ENCODE measurements around the gene RIBC1.
"Not testable (repeated sequence)": the region's sequence is repeated elsewhere in the genome, so short reads cannot be mapped to it uniquely, and the experiment has no call there.

RIBC1 gene

DNA sequence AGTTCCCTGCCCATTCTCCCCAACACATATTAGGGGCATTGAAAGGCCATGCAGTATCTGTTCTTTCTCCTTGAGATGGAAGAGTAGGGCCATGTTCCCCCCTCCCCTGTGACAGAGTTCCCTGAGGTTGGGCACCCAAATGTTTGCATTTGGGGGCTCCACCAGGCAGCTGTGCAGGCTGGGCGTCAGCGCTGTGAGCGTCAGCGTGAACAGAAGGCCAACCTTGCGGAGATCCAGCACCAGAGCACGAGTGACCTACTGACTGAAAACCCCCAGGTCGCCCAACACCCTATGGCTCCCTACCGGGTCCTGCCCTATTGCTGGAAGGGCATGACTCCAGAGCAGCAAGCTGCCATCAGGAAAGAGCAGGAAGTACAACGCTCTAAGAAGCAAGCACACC lies 7.6 kb downstream of the RIBC1 start:
- DNase-seq = no peak

DNA sequence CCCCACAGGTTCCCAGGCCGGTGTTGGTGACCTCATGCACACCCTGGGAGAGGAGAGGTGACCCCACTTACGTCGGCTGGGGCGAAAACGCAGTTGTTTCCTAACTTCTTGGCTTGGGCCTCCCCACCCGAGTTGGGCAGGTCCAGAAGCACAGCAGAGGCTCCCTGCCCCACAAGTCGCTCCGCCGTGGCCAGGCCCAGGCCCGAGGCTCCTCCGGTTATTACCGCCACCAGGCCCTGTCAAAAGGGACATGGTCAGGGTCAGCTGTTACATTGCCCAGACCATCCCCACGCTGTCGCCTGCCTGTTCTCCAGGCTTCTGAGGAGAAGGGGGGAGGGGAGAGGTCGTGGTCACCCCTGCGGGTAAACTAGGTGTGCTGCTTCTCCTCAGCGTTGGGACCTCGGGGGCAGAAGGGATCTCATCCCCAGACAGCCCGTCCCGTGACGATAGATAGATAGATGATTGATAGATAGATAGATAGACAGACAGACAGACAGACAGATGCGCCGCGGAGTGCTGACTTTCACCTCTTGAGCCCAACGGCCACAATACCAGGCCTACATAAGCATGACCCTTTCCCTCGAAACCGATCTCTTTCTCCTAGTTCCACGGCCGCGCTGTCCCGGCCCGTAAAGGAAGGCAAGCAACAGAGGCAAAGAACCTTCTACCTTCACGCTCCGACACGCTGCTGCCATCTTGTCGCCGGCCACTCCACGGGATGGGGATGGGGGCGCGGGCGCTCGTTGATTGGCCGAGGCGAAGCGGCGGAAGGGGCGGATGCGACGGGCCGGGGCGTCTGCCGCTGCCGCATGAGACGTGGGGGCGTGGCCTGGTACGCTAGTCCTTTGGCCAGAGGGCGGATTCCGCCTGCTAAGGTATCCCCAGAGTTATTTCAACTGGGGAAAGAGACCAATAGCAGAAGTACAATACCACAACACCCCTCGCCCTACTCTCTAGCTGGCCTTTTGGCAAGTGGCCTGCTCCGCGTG lies 11.3 kb downstream of the RIBC1 start, which contains the start of gene HSD17B10:
Gene HSD17B10, minus strand, starts transcription at position 720 of the 989 bp plus-strand sequence. Its CDS starts 25 bp downstream, at position 695.
- peak; percentile 71 for DNase-seq
- in situ Hi-C loops (cut with HindIII; ENCODE audit: low pct_ligation_motif_present, low pct_unique_long_range_greater_than_20kb, low sequenced_read_pairs) = no loop called here

More for the DNA sequence above, 7.6 kb downstream of the RIBC1 start:
- in situ Hi-C loops (cut with HindIII; ENCODE audit: low pct_ligation_motif_present, low pct_unique_long_range_greater_than_20kb, low sequenced_read_pairs) = no loop called here

DNA sequence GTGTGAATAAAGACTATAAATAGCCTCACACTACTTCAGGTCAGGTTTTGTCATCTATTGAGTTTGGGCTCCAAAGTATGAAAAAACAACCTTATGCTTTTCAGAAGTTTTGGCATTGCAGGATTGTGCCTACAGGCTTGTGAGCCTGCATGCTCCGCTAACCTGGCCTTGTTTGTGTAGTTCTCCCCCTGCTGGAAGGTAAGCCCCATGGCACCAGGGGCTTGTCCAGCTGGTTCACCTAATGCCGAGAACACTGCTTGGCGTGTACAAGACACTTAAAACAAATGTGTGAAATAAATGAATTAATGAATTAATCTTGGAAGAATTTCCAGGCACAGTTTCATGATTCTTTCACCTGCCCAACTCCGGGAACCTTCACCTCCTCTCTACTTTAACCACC lies 13.3 kb downstream of the RIBC1 start:
- peak; percentile 60 for DNase-seq
- in situ Hi-C loops (cut with HindIII; ENCODE audit: low pct_ligation_motif_present, low pct_unique_long_range_greater_than_20kb, low sequenced_read_pairs) = no loop called here

DNA sequence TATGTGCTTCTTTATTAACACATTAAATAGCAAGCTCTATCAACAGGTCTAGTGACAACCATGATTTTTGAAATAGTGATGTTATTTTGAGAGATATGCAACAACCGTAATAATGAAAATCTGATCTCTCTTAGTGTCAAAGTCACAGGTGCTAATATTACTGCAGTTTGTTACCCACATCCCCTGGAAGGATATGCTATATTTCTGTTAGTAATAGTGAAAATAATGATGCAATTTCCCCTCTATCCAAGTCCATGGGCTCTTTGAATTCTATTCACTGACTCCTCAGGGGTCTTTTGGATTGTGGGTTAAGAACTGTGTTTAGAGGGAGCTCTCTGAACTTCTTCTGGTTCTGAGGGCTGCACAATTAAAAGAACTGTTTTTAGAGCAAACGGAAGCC lies 14.5 kb downstream of the RIBC1 start:
- no peak for DNase-seq
- in situ Hi-C loops (cut with HindIII; ENCODE audit: low pct_ligation_motif_present, low pct_unique_long_range_greater_than_20kb, low sequenced_read_pairs) = no loop called here

DNA sequence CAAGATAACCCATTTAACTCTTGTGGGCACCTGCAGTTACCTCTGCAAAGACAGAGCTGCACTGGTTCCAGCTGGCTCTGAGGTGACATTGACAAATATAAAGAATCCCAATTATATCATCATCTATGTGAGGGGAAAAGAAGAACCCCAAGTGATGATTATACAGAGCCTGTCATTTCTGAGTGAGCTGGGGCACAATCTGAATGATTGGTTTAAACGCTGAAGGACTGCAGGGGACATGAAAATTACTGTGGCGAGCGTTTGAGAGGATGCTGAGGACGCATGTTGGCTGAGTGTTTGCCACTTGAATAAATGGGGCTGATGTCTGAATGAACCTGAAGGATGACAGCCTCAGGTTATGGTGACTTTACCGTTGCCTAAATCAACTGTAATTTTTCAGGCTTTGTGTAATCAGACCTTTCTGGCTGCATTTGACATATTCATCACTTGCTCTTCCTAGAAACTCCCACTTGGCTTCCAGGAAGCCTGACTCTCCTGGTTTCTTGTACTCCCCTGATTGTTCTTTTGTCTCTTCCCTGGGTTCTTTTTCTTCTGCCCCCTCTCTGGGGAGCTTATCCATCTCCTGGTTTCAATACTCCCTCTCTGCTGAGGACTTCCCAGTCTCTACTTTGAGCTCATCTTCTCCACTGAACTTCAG lies 15.6 kb downstream of the RIBC1 start:
- in situ Hi-C loops (cut with HindIII; ENCODE audit: low pct_ligation_motif_present, low pct_unique_long_range_greater_than_20kb, low sequenced_read_pairs) = no loop called here
- no peak for DNase-seq

DNA sequence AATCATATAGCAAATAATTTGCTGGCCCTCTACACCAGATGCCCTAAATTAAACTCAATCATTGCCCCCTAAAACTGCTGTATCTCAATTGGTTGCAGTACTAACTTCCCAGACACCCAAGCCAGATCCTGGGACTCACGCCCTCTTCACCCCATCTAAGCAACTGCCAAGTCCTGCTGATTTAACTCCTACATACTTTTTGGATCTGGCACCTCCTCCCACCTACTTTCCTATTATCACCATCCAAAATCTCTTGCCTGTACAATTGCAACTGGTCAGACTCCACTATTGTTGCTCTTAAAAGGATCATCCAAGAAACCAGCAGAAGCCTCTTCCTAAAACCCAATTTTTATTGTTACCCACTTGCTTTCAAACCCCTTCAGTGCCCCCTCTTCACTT lies 16.2 kb downstream of the RIBC1 start:
- in situ Hi-C loops (cut with HindIII; ENCODE audit: low pct_ligation_motif_present, low pct_unique_long_range_greater_than_20kb, low sequenced_read_pairs) = no loop called here
- no peak for DNase-seq

DNA sequence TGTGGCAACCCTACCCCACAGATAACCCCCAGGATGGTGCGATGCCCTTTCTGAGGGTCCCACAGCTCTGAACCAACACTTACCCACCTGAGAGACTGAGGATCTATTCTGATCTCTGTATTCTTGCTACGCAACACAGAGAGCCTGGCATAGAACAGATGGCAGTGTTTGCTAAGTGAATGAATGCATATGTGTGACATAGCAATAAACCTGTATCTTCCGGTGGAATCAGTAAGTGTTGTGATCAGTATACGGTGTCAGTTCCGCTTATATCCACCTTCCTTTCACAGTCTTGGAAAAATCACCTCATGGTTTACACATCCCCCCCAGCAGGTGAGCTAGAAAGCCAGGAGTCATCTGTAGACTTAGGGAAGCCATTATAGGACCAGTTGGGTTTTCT lies 17.4 kb downstream of the RIBC1 start:
- no peak for DNase-seq
- in situ Hi-C loops (cut with HindIII; ENCODE audit: low pct_ligation_motif_present, low pct_unique_long_range_greater_than_20kb, low sequenced_read_pairs) = no loop called here

DNA sequence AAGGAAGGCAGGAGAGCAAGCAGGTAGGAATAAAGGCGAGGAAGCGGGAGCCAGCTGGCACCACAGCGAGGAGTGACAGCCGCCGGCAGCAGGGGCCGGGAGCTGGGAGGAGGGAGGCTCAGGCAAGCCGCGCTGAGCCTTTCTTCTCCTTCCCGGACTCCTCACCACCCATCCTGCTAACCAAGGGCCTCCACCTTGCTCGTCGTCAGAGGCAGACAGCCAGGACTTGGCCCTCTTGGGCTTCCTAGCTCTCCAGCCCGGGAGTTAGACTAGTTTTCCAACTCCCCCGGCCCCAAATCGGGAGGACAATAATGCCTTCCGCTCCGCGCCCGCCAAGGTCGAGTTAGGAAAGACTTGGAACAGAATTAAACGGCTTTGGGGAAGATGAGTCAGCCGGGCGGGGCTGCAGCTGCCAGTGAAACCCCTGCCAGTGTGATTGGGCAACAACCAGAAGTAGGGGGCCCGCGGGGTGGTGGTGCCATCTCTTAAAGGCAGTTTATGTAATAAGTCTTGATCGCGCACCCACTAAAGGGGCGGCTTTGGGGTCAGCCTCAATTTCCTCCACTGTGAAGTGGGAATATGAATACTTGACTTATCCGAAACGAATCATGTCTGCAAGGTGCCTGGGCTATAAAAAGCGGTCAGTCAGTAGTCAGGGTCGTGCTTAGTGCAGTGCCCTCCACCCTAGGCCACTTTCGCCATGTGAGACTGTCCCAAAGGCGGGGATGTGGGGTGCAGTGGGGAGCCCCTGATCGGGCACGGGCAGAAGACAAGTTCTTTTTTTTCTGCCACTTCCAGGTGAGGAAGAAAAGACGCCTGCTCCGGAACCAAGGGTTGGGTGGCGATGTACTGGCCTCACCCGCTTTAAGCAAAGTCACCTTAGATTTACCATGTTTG lies 18.2 kb downstream of the RIBC1 start:
- no peak for DNase-seq
- in situ Hi-C loops (cut with HindIII; ENCODE audit: low pct_ligation_motif_present, low pct_unique_long_range_greater_than_20kb, low sequenced_read_pairs) = no loop called here

DNA sequence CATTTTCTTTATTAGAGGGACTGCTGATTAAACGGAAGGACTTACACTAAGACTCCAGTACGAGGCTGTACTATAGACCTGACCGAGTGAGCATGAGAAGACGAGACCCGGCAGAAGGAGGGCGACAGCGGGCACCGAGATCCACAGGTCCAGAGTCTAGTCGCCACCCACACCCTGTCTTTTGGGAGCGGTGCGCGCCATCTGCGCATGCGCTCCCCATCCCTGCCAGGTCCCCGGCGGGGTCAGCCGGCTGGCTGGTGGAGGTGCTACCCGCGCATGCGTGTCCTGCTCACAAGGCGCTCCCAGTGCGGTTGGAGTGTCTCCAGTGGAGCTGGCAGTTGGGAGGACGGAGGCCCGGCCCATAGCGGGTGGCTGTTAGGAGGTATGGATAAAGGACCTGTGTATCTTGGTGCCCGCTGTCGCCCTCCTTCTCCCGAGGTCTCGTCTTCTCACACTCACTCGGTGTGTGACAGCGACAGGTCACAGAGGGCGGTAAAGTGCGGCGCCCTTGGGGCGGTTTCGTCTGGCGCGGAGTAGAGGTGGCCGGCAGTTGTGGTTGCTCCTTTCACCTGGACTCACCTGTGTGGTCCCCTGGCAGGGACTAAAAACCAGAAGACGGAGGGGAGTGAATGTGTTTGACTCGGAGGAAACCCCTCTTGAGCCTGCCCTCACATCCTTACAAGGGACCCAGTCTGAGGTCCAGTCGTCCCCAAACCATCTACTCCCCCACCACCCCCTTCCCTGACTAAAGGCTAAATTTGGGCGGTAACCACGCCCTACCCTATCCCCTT lies 19.1 kb downstream of the RIBC1 start:
- peak; percentile 65 for DNase-seq
- in situ Hi-C loops (cut with HindIII; ENCODE audit: low pct_ligation_motif_present, low pct_unique_long_range_greater_than_20kb, low sequenced_read_pairs) = no loop called here

DNA sequence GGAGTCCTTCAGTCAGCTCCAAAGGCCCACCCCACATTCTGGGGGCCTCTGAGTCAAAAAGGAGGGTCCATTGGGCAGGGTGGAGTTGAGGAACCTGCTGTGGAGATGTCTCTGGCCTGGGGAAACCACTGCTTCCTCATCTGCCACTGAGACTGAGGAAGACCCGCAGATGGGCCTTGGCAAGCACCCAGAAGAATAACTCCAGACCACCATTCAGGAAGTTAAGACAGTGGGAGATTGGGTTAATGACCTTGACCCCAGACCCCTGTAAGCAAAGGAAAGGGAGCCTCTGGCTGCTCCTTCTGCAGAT lies 19.6 kb downstream of the RIBC1 start:
- in situ Hi-C loops (cut with HindIII; ENCODE audit: low pct_ligation_motif_present, low pct_unique_long_range_greater_than_20kb, low sequenced_read_pairs) = no loop called here
- DNase-seq = no peak

DNA sequence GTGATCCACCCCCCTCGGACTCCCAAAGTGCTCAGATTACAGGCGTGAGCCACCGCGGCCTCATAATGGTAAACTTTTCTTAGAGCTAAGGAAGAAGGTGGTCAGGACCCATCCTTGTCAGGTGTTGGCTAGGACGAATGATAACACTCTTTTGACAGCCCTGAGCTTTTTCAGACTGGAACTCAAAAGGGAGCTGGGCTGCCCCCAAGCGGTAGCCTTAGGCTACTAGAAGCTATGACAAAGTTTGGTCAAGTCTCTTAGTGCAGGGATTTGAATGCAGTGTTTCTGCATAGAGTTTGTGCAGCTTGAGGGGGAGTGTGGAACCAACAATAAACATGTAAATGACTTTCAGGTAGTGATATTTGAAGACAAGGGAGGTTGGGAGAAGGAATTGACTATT lies 23.3 kb downstream of the RIBC1 start:
- peak; percentile 25 for DNase-seq

DNA sequence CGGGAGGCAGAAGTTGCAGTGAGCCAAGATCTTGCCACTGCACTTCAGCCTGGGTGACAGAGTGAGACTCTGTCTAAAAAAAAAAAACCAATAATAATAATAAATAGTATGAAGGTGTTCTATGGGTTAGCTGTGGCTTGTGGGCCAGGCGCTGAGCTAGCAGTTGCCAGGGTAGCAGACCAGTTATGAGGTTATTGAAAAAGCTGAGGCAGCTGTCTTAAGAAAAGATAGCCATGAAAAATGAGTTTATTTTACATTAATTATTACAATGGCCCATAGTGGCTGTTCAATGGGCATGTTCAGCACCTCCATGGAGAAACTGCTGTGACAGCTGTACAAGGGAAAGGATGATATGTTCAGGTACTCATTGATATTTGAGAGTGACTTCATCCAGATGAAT lies 24.8 kb downstream of the RIBC1 start:
- no peak for DNase-seq
- in situ Hi-C loops (cut with HindIII; ENCODE audit: low pct_ligation_motif_present, low pct_unique_long_range_greater_than_20kb, low sequenced_read_pairs) = no loop called here

More for the DNA sequence above, 23.3 kb downstream of the RIBC1 start:
- in situ Hi-C loops (cut with HindIII; ENCODE audit: low pct_ligation_motif_present, low pct_unique_long_range_greater_than_20kb, low sequenced_read_pairs) = no loop called here

DNA sequence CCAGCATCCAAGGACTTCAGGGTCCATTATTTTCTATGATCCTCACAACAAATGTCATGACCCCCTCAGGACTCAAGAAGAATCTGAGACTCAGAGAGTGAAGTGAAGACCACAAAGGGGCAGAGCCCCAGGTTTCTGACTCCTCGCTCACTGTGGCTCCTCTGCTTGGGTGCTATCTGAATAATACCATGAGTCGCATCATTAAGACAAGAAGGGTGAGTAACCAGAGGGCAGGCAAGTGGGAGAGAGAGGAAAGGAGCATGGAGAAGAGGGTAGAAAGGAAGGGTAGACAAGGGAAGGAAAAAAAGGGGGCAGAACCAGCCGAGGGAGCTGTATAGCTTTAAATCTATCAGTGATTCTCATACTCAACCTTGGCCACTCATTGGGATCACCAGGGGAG lies 27.0 kb downstream of the RIBC1 start:
- no peak for DNase-seq
- in situ Hi-C loops (cut with HindIII; ENCODE audit: low pct_ligation_motif_present, low pct_unique_long_range_greater_than_20kb, low sequenced_read_pairs) = no loop called here

DNA sequence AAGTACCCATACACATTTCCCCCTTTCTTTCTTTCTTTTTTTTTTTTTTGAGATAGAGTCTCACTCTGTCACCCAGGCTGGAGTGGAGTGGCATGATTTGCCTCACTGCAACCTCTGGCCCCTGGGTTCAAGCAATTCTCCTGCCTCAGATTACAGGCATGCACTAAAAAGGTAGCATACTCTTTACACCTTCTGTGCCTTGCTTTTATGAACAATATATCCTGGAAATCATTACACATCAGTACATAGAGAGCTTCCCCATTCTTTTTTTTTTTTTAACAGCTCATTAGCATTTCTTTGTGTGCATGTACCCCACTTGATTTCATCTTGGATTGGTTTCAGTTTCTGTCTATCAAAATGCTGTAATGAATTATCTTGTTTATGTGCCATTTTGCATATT lies 30.1 kb downstream of the RIBC1 start:
- in situ Hi-C loops (cut with HindIII; ENCODE audit: low pct_ligation_motif_present, low pct_unique_long_range_greater_than_20kb, low sequenced_read_pairs) = no loop called here

DNA sequence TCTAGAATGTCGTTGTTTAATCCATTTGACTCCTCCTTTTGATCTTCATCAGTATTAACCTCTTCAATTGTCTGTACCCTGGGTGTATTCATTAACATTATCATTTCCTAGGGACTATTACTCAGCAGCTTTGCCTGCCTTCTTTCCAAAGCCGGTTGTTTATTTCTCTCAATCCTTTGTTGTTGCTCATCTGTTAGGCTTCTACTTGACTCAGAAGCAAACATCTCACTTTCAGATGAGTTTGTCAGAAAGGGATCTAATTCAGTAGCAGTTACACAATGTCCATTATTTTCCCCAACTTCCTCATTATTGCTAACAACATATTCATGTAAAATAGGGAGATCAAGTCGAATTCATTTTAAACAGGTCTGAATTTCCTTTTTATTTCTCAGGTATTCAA lies 33.6 kb downstream of the RIBC1 start:
- in situ Hi-C loops (cut with HindIII; ENCODE audit: low pct_ligation_motif_present, low pct_unique_long_range_greater_than_20kb, low sequenced_read_pairs) = no loop called here
- no peak for DNase-seq

More for the DNA sequence above, 30.1 kb downstream of the RIBC1 start:
- DNase-seq = no peak

DNA sequence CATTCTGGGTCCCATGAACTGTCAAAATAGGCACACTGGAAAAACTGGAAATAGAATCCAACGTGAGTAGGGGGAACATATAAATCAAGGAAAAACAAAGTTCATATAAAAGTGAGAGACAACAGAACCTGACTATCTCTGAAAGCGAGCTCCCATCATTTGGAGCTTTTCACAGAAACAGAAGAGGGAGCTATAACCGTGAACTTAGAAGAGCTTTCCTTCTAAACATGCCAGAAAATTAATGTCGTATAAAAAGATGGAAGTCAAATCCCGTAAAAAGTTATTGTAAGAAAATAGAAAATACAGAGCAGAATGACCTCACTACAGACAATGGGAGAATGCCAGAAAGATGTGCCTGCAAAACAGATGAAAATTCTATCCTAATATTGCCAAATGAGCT lies 35.4 kb downstream of the RIBC1 start:
- in situ Hi-C loops (cut with HindIII; ENCODE audit: low pct_ligation_motif_present, low pct_unique_long_range_greater_than_20kb, low sequenced_read_pairs) = no loop called here
- no peak for DNase-seq

DNA sequence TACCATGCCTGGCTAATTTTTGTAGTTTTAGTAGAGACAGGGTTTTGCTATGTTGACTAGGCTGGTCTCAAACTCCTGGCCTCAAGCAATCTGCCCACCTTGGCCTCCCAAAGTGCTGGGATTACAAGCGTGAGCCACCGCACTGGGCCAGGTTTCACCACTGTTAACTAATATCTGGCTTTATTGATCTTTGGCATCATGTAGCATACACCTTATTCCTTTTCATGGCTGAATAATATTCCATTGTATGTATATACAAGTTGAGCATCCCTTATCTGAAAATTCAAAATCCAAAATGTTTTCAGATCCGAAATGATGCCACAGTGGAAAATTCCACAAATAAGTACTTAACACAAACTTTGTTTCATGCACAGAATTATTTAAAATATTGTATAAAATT lies 46.0 kb downstream of the RIBC1 start:
- DNase-seq; in situ Hi-C loops (cut with HindIII; ENCODE audit: low pct_ligation_motif_present, low pct_unique_long_range_greater_than_20kb, low sequenced_read_pairs): not testable (repeated sequence)

DNA sequence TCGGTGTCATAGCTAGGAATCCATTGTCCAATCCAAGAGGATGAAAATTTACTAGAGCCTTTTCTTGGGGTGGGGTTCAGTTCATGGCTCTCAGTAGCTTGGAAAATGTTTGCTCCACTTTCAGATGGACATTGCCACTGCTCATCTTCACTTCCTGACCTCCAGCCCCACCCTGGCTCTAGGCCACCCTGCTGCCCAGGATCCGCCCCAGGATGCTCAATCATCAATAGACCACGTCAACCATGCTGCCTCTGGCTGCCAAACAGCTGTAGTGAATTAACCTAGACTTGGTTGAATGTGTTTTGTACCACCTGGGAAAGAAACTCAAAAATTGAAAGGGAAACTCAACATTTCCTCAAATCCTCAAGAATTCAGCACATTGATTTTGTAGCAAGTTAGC lies 48.7 kb downstream of the RIBC1 start:
- no peak for DNase-seq
- in situ Hi-C loops (cut with HindIII; ENCODE audit: low pct_ligation_motif_present, low pct_unique_long_range_greater_than_20kb, low sequenced_read_pairs) = no loop called here
